ENCODE results near the gene ADAM22.

DNA sequence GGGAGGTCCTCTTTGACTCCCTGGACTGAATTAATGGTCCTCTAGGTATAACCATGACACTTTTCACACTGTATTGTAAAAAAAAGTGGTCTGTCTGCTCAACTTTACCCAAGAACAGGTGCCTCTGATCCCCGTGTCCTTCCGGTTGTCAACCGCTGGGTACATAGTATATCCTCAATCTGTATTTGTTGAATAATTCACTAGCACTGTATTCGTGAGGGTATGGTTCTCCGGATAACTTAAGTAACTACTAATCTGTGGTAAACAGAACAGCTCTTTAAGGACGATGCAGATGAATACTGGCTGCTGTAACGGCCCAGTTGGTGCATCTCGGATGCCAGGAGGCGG is 472 bp upstream of the ADAM22 start:
- TF ChIP-seq, protein P1, sequence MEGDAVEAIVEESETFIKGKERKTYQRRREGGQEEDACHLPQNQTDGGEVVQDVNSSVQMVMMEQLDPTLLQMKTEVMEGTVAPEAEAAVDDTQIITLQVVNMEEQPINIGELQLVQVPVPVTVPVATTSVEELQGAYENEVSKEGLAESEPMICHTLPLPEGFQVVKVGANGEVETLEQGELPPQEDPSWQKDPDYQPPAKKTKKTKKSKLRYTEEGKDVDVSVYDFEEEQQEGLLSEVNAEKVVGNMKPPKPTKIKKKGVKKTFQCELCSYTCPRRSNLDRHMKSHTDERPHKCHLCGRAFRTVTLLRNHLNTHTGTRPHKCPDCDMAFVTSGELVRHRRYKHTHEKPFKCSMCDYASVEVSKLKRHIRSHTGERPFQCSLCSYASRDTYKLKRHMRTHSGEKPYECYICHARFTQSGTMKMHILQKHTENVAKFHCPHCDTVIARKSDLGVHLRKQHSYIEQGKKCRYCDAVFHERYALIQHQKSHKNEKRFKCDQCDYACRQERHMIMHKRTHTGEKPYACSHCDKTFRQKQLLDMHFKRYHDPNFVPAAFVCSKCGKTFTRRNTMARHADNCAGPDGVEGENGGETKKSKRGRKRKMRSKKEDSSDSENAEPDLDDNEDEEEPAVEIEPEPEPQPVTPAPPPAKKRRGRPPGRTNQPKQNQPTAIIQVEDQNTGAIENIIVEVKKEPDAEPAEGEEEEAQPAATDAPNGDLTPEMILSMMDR (IDR thresholded peaks at IDR 0.05 in 8 of 11, conservative IDR thresholded peaks at IDR 0.05 in 3 of 11), result no peak
- no peak for TF ChIP-seq POLR2AphosphoS5 (IDR thresholded peaks at IDR 0.05)

Measured in spleen (tissue), 7 donors.